IgD-negative memory B cell (primary cell): ENCODE measurements around the gene LHFPL5. TPM values are rescaled to one million over a fixed set of nuclear protein-coding genes. Genes with fewer than 3 reads are reported as not detected.
A peak's percentile ranks its signal among the peaks of the same experiment; 100 is the strongest.

Experiments
- H3K27ac Mint-ChIP-seq, 3 donors: one replicate each; pipeline ENCODE4 v1.8.0; 2020 to 2022; ENCODE audit warnings: mild to moderate bottlenecking in 3 of 3, mixed read lengths in 3 of 3, moderate library complexity in 1 of 3
- H3K27me3 Mint-ChIP-seq: one replicate; pipeline ENCODE4 v1.8.0; 2021; ENCODE audit warnings: mixed read lengths
- H3K36me3 Mint-ChIP-seq: one replicate; pipeline ENCODE4 v1.8.0; 2020; ENCODE audit warnings: mild to moderate bottlenecking, mixed read lengths
- H3K4me1 Mint-ChIP-seq, 3 donors: one replicate each; pipeline ENCODE4 v1.8.0; 2020 to 2022; ENCODE audit warnings: mixed read lengths in 3 of 3, mild to moderate bottlenecking in 1 of 3
- H3K4me3 Mint-ChIP-seq, 4 donors: one replicate each; pipeline ENCODE4 v1.8.0; 2020 to 2022; ENCODE audit warnings: mild to moderate bottlenecking in 4 of 4, mixed read lengths in 4 of 4, moderate library complexity in 3 of 4
- H3K9me3 Mint-ChIP-seq, 3 donors: one replicate each; pipeline ENCODE4 v1.8.0; 2020 to 2021; ENCODE audit warnings: mixed read lengths in 3 of 3, mild to moderate bottlenecking in 1 of 3
- polyA plus RNA-seq: library from polyadenylated mRNA; unstranded; fragments of 300-500 nt; fragmentation: Illumina TruSeq; gene quantifications from one replicate; pipeline ENCODE4 v1.2.3, GENCODE V29; 2021

Gene LHFPL5
- polyA plus RNA-seq, 1 donor from 2014 or later = not detected

DNA sequence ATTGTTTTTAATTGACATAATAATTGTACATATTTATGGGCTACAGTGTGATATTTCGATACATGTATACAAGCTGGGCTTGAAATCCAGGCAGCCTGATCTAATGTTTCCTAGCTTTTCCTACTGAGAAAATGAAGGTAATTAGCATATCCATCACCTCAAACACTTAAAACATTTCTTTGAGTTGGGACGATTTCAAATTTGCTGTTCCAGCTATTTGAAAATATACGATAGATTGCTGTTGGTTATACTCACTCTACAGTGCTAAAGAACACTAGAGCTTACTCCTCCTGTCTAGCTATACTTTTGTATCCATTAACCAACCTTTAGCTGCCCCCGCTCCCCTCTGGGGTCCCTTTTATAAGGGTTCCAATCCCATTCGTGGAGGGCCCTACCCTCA is 4.7 kb downstream of the LHFPL5 start:
- Mint-ChIP-seq H3K4me3 (no peak overlapping the region), H3K9me3 (peaks cover 0 to 5% (median 0%) of the 10 kb centered on the region in 3 donors), H3K27me3 (peaks cover 13% of the 10 kb centered on the region), H3K27ac (no peak overlapping the region), H3K36me3 (peaks cover 1% of the 10 kb centered on the region), H3K4me1 (peaks cover 0 to under 1% (median under 1%) of the 10 kb centered on the region in 3 donors)

DNA sequence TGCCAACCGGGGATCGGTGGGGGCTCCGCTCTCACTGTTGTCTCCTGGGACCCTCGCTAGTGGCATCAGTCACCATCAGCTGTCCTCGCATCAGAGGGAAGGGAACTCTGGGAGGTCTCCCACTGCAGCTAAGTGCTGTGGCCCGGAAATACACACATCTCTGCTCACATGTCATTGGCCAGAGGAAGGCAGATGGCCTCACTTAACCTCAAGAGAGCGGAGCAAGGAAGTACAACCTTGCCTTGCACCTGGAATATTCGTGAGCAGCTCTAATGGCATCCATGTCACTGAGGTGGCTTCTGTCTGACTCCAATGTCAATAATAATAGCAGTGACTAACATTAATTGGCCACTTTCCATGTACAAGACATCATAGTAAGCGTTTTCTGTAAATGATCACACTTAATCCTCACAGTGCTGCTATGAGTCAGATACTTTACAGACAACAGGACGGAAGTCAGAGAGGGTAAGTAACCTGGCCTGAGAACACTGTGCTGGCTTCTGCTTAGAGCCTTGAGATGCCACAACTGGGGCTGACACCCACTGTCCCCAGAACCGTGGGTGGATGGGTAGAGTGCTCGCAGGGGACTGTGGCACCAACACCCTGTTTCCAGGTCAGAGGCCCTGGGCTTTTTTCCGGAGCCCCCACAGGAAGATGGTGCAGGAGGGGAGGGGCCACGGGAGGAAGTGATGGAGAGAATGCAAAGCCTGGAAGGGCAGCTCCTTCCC is 6.0 kb downstream of the LHFPL5 start:
- Mint-ChIP-seq H3K27ac (no peak overlapping the region), H3K9me3 (no peaks in the 10 kb centered on the region), H3K36me3 (peaks cover 1% of the 10 kb centered on the region), H3K4me1 (no peaks in the 10 kb centered on the region), H3K4me3 (no peak overlapping the region), H3K27me3 (peaks cover 7% of the 10 kb centered on the region)

DNA sequence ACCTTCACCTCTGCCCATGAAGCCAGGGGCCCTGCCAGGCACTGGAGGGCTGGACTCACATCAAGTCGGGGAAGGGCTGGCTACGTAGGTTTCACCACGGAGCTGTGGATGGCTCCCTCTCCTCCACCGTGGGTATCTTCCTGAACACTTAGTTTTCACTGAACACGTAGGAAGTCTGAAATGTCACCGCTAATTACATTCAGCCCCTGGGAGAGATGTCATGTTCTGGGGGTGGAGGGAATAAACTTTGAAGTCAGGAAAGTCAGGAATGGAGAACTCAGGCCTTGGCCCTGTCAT is 6.5 kb downstream of the LHFPL5 start:
- Mint-ChIP-seq H3K9me3 (no peaks in the 10 kb centered on the region), H3K4me1 (no peaks in the 10 kb centered on the region), H3K27me3 (peaks cover 4% of the 10 kb centered on the region), H3K4me3 (no peak overlapping the region), H3K27ac (no peak overlapping the region), H3K36me3 (peaks cover 1% of the 10 kb centered on the region)

DNA sequence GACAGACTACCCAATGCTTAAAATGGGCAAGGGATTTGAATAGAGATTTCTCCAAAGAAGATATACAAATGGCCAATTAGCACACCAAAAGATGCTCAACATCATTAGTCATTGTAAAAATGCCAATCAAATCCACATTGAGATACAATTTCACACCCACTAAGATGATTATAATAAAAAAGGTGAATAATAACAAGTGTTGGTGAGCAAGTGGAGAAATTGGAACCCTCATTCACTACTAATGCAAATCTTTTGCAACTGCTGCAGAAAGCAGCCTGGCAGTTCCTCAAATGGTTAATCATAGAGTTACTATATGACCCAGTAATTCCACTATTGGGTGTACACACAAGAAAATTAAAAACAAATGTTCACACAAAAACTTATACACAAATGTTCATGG is 12.4 kb downstream of the LHFPL5 start:
- peaks cover 1% of the 10 kb centered on the region for H3K36me3 Mint-ChIP-seq
- peaks cover 0 to 2% (median 0%) of the 10 kb centered on the region in 3 donors for H3K9me3 Mint-ChIP-seq
- H3K27me3 Mint-ChIP-seq = peaks cover 4% of the 10 kb centered on the region
- peaks cover 2 to 5% (median 4%) of the 10 kb centered on the region in 3 donors for H3K4me1 Mint-ChIP-seq
- H3K27ac Mint-ChIP-seq = no peak overlapping the region
- no peak overlapping the region for H3K4me3 Mint-ChIP-seq

DNA sequence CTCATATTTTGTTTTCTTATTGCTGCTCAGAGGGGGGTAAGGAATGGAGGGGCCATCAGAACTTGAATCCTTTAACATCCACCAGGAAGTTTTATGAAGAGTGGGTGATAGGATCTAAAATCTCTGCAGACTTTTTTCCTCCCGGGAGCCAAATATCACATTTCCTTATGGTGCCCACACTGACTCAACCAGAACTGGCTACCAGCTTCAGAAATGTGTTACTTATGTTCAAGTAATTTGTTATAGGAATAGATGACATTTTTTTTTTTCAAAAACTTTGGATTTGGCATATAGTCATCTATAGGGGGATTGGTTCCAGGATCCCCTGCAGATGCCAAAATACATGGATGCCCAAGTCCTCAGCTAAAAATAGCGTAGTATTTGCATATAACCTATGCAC is 18.4 kb downstream of the LHFPL5 start:
- peaks cover 9% of the 10 kb centered on the region for H3K27me3 Mint-ChIP-seq
- H3K27ac Mint-ChIP-seq = no peak overlapping the region
- H3K9me3 Mint-ChIP-seq = no peaks in the 10 kb centered on the region
- H3K36me3 Mint-ChIP-seq = no peaks in the 10 kb centered on the region
- no peak overlapping the region for H3K4me3 Mint-ChIP-seq
- H3K4me1 Mint-ChIP-seq = peaks cover 2 to 5% (median 4%) of the 10 kb centered on the region in 3 donors

DNA sequence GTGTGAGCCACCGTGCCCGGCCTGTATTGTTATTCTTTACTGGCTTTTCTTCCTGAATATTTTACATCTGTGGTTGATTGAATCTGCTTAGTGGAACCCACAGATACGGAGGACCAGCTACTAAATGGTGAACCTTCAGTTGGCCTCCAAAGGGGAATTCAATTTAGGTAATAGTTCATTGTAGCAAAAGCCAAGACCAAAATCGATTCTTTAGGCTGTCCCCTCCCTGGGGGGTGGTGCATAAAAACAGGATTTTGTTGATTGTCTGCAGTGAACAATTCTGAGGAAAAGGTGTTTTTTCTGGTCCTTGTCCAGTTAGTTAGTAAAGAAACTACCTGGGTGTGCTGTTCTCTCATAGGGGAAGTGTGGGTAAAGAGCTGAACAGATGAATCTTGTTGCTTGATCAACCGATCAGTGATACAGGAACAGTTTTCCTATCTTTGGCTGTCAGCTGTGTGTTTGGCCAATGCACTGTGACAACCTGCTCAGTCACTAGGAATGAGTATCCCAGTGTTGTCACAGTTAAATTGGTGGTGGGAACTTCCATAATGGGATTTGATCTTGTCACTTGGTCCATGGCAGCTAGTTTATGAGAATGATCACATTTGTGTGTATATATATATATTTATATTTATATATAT is 19.5 kb downstream of the LHFPL5 start:
- H3K27ac Mint-ChIP-seq = no peak overlapping the region
- H3K4me3 Mint-ChIP-seq = peak overlapping the region in 1 of 4 donors; percentile 39
- H3K27me3 Mint-ChIP-seq = peaks cover 9% of the 10 kb centered on the region
- H3K36me3 Mint-ChIP-seq = no peaks in the 10 kb centered on the region
- peaks cover 2 to 5% (median 4%) of the 10 kb centered on the region in 3 donors for H3K4me1 Mint-ChIP-seq
- H3K9me3 Mint-ChIP-seq = peaks cover 0 to 1% (median 0%) of the 10 kb centered on the region in 3 donors

DNA sequence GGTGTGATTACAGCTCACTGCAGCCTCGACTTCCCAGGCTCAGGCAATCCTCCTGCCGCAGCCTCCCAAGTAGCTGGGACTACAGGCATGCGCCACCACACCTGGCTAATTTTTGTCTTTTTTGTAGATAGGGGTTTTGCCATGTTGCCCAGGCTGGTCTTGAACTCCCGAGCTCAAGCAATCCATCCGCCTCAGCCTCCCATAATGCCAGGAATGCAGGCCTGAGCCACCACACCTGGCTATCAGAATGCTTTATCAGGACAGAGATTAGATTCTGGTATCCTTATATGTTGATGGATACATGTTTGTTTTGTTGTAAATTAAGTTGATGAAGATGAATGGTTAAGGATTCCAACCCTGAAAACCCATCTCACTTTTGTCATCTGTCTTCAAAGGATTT is 24.2 kb downstream of the LHFPL5 start:
- Mint-ChIP-seq H3K4me3 (no peak overlapping the region), H3K36me3 (peaks cover under 1% of the 10 kb centered on the region), H3K9me3 (peaks cover 0 to 1% (median 0%) of the 10 kb centered on the region in 3 donors), H3K4me1 (no peaks in the 10 kb centered on the region), H3K27ac (no peak overlapping the region), H3K27me3 (peaks cover 2% of the 10 kb centered on the region)

DNA sequence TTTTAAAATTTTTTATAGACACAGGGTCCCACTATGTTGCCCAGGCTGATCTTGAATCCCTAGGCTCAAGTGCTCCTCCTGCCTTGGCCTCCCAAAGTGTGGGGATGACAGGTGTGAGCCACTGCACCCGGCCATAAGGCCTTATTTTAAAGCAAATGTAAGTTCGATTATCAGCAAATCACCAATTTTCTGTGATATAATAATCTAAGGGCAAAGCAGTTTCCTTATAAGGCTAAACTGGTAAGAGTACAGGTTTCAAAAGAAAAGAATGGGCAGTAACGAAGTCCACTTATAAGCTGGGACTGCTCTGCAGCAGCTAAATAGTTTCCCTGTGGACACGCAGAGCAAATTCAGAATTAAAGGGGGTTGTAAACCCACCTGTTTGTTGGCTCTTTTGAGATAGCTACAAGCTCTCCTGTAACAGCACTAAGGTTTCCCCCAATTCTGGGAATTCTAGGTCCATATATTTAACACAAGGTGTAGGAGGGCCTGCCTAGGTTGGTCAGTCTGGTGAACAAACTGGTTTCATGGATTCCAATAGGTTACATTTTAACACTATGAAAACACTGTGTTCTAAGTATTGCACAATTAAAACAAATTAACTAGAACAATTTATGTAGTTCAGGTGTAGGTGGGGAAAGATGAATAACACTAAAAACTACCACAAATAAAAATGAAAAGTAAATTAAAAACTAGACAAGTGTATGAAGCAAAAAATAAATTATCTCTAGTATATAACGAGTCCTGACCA is 26.3 kb downstream of the LHFPL5 start:
- Mint-ChIP-seq H3K9me3 (peaks cover 0 to 1% (median 0%) of the 10 kb centered on the region in 3 donors), H3K4me3 (no peak overlapping the region)

DNA sequence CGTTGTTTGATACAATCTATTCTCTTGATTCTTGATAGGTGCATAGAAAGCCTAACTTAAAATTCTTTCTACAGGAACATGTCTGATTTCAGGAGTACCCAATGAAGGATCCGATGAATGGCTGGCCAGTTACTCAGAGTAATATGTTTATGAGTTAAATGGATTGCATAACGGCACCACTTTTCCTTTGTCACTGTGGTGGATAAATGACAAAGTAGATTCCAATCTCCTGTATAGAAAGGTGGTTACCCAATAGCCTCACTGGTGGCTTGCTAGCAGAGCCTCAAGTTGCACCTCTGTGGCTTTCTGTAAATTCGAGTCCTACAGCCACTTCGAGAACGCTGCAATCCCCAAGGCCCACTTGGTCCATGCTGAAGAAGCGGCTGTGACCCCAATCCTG is 28.4 kb downstream of the LHFPL5 start:
- H3K4me3 Mint-ChIP-seq = no peak overlapping the region
- no peaks in the 10 kb centered on the region for H3K4me1 Mint-ChIP-seq
- H3K36me3 Mint-ChIP-seq = peaks cover 5% of the 10 kb centered on the region
- H3K27ac Mint-ChIP-seq = no peak overlapping the region
- no peaks in the 10 kb centered on the region for H3K27me3 Mint-ChIP-seq
- H3K9me3 Mint-ChIP-seq = peaks cover 0 to 1% (median 0%) of the 10 kb centered on the region in 3 donors

More for the DNA sequence above, 26.3 kb downstream of the LHFPL5 start:
- Mint-ChIP-seq H3K27me3 (no peaks in the 10 kb centered on the region), H3K36me3 (peaks cover 2% of the 10 kb centered on the region), H3K4me1 (no peaks in the 10 kb centered on the region), H3K27ac (no peak overlapping the region)

DNA sequence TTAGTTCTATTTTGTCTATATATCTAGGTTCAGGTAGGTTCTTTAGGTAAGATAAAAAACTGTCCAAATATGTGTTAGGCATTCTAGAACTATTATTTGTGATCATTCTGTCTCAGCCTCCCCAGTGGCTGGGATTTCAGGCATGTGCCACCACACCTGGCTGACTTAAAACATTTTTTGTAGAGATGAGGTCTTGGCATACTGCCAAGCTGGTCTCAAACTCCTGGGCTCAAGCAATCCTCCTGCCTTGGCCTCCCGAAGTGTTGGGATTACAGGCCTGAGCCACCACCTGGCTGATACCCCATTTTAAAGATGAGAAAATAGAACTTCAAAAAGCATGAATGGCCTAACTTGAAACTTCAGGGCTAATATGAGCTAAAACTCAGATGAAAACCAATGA is 33.9 kb downstream of the LHFPL5 start:
- Mint-ChIP-seq H3K4me3 (no peak overlapping the region), H3K27ac (no peak overlapping the region), H3K27me3 (no peaks in the 10 kb centered on the region), H3K36me3 (peaks cover 14% of the 10 kb centered on the region), H3K9me3 (no peaks in the 10 kb centered on the region), H3K4me1 (no peaks in the 10 kb centered on the region)

DNA sequence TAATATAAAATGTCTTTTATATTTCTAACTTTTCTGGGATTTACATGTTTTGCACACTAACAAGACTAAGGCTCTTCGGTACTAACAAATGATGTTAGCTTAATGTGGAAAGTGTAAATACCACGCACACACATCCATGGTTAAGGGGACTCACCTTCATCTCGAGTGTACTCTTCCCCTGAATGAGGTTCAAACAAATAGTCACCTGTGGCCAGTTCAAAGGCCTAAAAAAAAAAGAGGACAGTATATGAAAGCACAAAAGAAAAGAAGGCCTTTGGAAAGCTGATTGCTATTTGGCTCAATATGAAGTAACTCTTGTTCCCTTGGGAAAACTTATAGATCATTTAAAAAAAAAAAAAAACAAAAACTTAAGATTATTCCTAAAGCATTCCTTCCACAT is 37.2 kb downstream of the LHFPL5 start:
- Mint-ChIP-seq H3K36me3 (peaks cover 12% of the 10 kb centered on the region), H3K4me3 (no peak overlapping the region)

DNA sequence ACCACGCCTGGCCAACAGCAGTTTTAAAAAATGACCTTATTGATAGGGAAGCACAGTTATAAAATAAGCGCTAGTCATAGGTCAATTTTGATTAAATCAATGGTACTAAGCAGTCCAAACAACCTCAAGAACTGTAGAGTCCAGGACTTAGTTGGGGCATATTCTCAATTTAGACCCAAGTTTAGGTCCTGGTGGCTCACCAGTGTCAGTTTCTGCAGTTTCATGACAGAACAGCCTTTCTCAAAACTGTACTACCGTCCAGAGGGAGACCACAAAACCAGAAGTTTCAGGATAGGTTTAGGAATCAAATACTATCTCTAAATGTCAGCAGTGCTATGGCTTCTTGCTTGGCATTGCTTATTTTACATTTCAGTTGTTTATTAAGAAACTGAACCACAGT is 39.1 kb downstream of the LHFPL5 start:
- Mint-ChIP-seq H3K36me3 (peaks cover 10% of the 10 kb centered on the region), H3K27me3 (no peaks in the 10 kb centered on the region), H3K9me3 (no peaks in the 10 kb centered on the region), H3K4me1 (no peaks in the 10 kb centered on the region), H3K27ac (no peak overlapping the region), H3K4me3 (no peak overlapping the region)

More for the DNA sequence above, 37.2 kb downstream of the LHFPL5 start:
- no peaks in the 10 kb centered on the region for H3K9me3 Mint-ChIP-seq
- no peaks in the 10 kb centered on the region for H3K27me3 Mint-ChIP-seq
- H3K27ac Mint-ChIP-seq = no peak overlapping the region
- H3K4me1 Mint-ChIP-seq = no peaks in the 10 kb centered on the region

DNA sequence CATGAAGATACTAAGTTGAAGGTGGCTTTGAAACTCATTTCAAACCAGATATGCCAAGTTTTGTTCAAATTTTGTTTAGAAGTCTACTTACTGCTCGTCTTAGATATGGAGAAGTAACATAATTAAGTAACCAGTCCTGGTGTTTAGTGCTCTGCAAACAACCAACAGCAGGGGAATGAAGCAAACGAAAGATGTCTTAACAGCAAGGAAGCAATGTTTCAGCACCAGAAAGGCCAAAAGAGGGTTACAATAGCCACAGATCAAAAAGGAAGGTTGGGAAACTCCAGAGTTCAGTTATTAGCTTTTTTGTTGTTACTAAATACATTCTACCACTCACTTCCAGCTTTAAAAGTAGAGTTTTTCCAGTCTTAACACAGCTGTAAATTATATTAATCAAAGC is 45.1 kb downstream of the LHFPL5 start:
- H3K36me3 Mint-ChIP-seq = peaks cover 20% of the 10 kb centered on the region
- H3K27me3 Mint-ChIP-seq = no peaks in the 10 kb centered on the region
- H3K9me3 Mint-ChIP-seq = no peaks in the 10 kb centered on the region
- peaks cover 0 to 5% (median 0%) of the 10 kb centered on the region in 3 donors for H3K4me1 Mint-ChIP-seq
- H3K4me3 Mint-ChIP-seq = no peak overlapping the region
- H3K27ac Mint-ChIP-seq = peak overlapping the region in 1 of 3 donors; percentile 43

DNA sequence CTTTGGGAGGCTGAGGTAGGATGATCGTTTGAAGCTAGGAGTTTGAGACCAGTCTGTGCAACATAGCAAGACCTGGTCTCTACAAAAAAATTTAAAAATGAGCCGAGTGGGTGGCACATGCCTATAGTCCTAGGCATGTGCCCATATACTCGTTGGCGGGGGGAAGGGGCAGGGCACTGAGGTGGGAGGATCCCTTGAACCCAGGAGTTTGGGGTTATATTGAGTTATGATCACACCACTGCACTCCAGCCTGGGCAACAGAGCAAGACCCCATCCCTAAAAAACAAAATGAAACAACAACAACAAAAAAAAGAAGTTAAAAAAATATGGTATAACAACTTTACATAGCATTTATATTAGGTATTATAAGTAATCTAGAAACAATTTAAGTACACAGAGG is 47.8 kb downstream of the LHFPL5 start:
- Mint-ChIP-seq H3K27me3 (no peaks in the 10 kb centered on the region), H3K4me3 (no peak overlapping the region), H3K27ac (no peak overlapping the region), H3K9me3 (no peaks in the 10 kb centered on the region), H3K4me1 (peaks cover 0 to 5% (median 0%) of the 10 kb centered on the region in 3 donors), H3K36me3 (peaks cover 25% of the 10 kb centered on the region)

DNA sequence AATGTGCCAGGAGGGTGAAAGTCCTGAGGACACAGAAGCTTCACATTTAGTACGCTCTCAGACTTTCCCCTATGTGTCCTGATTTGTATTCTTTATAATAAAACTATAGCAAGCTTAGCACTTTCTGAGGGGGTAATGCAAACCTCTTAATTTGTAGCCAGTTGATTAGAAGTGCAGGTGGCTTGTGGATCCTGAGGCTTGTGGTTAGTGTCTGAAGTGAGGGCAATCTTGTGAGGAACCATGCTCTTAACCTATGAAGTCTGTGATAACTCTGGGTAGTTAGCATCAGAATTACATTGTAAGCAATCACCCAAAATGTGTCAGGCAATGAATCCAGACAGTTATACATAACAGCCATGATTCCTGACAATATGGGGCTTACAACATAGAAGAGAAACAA is 51.1 kb downstream of the LHFPL5 start:
- no peaks in the 10 kb centered on the region for H3K27me3 Mint-ChIP-seq
- H3K4me1 Mint-ChIP-seq = no peaks in the 10 kb centered on the region
- no peak overlapping the region for H3K27ac Mint-ChIP-seq
- peaks cover 30% of the 10 kb centered on the region for H3K36me3 Mint-ChIP-seq
- H3K9me3 Mint-ChIP-seq = no peaks in the 10 kb centered on the region
- H3K4me3 Mint-ChIP-seq = no peak overlapping the region
